GM21515 (cell line): ENCODE results near the gene ARHGAP27.

Source experiments
- ATAC-seq: cut with Tn5 transposase; IDR thresholded peaks from one replicate; pipeline ENCODE4 v1.9.1; 2021; ENCODE audit not compliant: unreplicated experiment

Gene ARHGAP27

DNA sequence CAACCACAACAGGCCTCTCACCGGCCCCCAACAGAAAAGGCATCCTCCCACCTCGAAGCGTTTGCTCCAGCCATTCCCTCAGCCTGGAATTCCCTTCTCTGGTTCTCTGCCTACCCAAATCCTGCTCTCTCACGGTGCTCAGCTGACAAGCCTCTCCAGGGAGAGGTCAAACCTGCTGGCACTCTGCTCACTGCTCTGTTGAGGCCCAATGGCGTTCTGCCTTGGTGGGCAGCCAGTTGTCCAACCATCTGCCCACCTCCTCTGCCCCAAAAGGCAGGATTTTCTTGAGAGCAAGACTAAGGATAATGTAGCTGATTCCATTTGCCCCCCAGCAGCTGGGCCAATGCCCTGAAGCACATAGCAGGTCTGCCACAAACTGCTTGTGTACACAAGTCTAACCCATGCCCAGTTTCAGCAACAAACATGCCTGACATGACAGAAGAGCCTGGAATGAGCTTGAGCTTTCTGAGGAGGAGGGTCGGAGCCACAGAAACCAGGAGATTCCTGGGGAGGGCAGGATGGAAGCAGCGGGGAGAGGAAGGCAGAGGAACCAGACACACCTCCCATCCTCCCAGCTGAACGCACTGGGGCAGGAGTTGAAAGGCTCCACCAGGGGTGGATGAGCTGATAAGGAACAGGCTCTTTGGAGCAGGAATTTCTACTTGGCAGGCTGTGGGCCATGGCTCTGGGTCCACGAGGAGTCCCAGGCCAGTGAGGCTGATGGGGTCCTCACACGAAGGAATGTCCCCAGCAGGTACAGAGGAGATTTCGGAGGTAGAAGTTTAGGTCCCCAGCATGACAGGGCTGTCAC lies 23.9 kb downstream of the ARHGAP27 start:
- no peak for ATAC-seq

DNA sequence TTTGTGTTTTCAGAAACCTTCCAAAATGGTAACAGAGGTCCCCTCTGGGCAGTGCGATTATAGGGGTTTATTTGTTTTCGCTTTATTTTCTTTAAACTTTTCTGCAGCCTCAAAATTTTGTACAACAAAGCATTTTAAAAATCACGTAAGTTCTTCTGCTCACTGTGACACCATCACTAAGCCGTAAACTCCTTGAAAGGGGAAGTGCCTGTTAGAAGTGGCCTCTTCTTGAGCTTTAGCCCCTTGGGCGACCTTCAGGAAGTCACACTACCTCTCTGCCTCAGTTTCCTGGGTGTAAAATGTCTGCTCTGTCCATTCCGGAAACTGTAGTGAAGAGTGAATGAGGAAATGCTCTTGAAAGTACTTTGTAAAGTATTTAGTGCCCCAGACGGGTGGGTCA lies 26.6 kb downstream of the ARHGAP27 start:
- ATAC-seq: no peak

DNA sequence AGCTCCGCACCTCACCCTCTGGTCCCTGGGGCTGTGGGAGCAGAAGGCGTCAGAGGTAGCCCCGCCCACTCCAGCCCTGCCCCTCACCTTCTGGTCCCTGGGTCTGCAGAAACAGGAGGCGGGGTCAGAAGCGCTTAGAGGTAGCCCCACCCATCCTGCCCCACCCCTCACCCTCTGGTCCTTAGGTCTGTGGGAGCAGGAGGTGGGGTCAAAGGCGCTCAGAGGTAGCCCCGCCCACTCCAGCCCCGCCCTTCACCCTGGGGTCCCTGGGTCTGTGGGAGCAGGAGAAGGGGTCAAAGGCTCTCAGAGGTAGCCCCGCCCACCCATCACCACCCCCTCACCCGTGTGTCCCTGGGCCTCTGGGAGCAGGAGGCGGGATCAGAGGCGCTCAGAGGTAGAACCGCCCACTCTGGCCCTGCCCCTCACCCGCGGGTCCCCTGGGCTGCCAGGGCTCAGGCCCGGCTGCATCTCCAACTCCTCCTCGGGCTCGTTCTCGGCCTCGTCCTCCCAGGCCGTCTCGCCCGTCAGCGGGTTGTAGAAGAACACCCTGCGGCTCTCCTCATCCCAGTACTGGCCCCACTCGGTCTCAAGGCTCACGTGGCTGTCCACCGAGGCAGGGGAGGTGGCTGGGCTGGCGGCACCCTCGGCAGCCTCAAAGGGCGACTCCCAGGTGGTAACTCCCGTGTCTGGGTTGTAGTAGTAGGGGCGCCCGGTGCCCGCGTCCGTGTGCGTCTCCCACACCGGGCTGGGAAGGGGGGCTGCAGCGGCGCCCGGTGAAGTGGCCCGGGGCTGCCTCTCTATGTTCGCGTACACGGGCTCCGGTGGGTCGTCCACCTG lies 27.2 kb downstream of the ARHGAP27 start:
- ATAC-seq: no peak

DNA sequence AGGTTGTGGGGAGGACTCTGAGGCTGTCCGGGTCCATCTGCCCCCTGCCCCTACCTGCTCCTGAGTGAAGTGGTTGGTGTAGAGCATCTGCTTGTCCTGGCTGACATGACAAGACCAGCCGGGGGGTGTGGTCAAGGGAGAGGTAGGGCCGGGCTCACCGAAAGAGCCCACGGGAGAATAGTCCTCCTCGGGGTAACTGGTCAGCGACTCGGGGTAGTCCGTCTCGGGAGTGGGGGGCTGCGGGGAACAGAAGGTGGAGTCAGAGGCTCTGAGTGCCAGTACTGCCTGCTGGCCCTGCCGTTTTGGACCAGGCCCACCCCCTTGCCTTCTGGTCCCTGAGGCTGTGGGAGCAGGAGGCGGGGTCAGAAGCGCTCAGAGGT lies 27.8 kb downstream of the ARHGAP27 start:
- no peak for ATAC-seq

DNA sequence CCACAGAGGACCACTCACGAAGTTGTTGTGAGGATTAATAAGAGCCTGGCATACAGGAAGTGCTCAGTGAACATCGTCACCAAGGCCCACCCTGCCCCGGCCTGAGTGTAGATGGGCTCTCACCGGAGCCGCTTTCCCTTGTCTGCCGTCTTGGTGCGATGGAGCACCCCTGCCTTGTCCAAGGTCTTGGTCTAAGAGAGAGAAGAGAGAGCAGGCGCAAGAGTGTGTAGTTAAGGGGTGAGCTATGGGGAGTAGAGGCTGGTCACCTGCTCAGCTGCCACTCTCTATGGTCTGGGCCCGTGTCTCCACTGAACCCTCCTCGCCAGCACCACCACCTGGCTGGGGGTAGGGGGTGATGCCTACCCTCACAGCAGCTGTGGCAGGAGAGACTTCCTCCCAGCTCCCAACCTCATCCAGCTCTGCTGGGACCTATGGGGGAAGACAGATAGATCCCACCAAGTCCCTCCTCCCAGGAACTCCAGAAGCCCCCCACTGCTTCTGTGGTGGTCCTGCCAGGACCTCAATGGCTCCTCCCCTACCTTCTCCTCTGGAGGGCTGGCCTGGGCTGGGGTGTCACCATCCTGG lies 28.7 kb downstream of the ARHGAP27 start:
- no peak for ATAC-seq

DNA sequence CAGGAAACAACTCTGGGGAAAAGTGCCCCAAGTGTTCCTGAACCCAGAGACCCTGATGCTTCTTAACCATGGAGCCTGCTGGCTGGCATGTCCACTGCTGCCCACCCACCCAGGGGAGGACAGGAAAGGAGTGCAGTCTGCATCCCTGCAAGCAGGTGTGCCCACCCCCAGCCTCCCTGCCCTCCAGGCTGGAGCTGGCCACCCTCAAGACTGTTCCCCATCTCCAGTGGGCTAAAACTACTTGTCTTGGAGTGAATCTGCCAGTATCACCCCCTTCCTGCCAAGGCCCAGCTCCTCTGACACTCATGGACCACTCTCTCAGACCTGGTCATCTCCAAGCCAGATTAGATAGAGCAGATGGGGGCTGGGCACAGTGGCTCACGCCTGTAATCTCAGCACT lies 29.8 kb downstream of the ARHGAP27 start:
- no peak for ATAC-seq

DNA sequence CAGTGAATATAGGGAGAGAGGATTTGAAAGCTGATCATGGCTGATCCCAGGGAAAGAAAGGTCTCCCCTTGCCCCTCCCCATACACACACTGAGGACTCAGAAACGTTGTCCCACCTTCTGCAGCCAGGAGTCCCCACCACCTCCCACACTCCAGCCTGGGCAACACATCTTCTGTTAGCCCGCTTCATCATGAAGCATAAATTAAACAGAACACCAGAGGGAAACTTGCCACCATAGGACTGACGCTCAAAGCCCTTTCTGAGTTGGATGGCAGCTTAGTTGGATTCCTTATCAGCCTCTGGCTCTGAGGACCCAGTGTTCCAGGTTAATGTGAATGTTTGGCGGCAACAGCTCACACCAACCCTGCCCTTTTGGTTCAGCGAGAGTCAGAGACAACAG lies 33.9 kb downstream of the ARHGAP27 start:
- ATAC-seq: no peak

DNA sequence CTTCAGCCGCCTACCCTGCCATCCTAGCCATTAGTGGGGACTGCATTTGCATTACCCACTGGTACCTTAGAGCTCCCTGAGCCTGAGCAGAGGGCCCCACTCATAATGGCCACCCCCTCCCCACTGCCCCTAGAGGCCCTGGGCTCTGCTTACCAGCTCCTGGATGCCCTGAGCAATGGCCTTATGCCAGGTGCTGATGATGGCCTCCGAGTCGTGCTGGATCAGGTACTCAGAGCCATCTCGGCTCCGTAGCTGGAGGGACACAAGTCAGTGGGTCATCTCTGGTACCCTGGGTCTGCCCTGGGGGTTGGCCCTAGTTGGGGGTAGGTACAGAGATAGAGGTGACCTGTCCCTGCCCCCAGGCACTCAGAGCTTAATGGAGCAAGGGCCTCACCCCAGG lies 34.9 kb downstream of the ARHGAP27 start:
- ATAC-seq: no peak

DNA sequence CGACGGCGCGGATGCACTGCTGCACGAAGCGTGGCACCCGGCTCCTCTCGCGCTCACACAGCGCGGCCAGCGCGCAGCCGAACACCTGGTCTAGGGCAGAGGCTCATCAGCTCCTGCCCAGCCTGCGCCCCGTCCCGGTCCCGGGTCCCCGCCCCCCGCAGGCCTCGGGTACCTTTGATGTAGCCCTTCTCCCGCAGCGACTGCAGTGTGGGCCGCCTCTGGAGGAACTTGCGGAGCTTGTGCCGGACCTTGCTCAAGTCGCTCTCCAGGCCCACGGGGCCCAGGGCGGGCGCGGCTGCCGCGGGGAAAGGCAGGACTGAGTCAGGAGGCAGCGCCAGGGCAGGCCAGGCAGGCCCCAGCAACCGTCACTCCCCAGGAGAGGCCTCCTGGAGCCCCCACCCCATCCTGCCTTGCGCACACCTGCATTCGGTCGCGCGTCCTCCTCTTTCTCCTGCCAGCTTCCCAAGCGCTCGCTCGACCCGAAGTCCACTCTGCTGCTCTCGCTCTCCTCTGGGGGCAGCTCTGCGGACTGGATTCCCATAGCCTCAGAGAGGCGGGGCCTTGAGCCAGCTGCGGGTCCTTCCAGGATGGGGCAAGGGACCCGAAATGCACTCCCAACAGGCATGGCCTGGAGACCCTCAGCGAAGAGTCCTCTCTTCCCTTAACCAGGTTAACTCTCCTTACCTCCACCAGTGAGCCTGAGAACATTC lies 36.0 kb downstream of the ARHGAP27 start:
- ATAC-seq: no peak

DNA sequence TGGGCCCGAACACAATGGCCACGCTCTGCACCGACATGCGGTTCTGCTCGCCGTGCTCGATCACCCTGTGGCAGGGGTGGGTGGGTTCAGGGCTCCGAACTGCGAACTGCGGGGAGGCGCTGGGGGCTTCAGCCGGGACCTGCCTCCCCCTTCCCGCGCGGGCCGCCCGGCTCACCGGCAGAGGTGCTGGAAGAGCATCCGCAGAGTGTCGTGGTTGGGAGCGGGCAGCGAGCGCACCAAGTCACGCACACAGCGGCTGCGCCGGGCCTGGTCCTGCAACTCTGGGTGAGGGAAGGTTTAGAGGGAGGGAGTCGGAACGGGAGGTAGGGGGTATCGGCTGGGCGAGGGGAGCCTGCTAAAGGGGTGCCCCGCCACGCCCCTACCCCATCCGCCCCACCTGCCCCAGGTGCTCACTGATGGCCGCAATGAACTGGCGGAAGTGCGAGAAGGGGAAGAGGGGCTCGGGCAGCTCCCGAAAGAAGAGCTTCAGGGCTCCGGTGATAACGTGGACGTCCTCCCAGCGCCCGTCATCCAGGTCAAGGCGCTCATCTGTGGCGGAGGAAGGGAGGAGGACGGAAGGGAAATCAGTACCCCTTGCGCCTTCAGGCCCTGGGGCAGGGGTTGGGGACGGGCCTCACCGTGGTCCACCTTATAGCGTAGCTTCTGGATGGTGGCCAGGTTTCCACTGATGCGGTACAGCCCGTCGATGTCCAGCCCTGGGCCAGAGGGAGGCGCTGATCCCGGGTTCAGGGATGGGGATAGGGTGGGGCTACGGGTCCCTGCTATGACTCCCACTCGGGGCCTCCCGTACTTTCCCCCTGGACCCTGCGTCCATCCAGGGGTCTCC lies 36.9 kb downstream of the ARHGAP27 start:
- no peak for ATAC-seq

DNA sequence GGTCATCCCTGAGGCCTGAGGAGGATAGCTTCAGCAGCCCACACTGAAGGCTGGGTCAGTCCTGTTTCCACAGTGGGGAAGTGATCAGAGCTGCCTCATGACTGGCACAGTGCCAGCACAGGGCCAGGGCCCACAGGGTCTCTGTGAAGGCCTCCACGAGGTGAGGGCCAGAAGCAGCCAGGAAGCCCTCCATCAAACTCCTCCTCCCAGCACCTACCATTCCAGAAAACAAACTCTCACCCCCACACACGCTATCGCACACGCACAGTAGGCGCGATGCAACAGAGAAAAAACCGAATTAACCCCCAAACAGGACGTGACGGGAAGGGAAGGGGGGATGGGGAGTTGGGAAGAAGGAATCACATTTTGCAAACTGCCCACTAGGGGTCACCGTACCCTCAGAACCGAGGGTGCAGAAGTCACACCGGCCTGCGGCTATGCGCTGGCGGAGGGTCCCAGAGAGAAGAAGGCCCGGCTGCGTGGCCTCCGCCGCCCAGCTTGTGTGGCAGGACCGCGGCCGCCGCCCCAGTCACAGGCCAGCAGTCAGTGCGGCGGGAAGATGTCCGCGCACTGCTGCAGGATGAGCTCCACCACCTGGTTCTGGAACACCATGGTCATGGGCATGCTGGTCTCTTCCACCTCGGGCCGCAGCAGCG lies 37.6 kb downstream of the ARHGAP27 start:
- ATAC-seq: no peak

DNA sequence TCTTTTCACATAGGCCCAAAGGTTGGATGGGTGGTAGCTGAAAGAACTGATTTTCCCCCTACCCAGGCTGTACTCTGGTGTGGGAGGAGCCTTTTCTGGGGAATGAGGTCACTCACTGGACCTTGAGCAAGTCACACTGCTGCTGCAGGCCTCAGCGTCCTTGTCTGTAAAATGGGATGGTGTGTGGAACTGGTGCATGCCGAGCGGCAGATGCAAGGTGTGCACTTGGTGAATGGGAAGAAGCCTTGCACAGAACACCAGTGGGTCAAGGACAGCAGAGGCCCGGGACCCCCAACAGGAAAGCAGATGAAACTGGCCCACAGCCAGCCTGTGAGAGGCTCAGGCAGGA lies 38.1 kb downstream of the ARHGAP27 start:
- ATAC-seq: no peak

DNA sequence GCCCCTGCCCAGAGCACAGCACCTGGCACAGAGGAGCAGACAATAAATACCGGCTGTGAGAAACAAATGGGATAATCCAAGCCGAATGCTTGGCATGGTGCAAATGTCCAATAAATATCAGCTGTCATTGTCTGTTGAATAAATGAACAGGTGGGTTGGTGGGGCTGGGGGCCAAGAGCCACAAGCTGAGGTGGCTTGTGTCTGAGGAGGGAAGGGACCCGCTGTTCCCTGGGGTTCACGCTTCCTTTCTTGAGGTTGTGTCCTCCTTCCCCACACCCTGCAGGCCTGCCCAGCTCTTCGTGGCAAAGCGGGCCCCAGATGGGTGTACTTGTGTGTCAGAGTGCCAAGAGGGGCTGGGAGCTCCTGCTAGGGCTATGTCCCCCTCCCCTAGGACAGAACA lies 38.6 kb downstream of the ARHGAP27 start:
- no peak for ATAC-seq

DNA sequence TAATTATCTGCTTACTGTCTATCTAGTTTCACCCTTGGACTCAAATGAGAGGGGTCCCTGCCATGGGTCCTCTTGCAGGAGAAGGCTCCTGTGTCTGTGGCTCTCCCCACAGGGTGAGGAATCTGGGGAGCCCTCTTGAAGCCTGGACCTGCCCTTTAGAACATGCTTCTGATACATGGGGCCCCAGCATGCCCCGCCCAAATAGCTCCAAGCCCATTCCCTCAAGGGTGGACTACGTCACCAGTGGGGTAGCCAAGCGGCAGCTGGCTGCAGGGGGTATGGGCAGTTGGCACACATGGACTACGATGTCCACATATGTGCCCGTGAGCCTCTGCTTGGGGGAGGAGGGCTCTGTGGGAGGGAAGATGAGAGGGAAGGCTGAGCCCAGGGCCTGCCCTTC lies 39.3 kb downstream of the ARHGAP27 start:
- no peak for ATAC-seq

DNA sequence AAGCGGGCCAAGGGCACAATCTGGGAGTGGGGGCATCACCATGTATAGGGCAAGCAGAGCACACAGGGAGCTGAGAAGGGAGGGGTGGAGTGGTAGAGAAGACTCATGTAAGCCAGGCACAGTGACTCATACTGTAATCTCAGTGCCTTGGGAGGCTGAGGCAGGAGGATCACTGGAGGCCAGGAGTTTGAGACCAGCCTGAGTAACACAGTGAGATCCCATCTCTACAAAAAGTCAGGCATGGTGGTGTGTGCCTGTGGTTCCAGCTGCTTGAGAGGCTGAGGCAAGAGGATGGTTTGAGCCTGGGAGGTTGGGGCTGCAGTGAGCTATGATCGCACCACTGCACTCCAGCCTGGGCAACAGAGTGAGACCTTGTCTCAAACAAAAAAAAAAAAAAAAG lies 40.8 kb downstream of the ARHGAP27 start:
- ATAC-seq: no peak

DNA sequence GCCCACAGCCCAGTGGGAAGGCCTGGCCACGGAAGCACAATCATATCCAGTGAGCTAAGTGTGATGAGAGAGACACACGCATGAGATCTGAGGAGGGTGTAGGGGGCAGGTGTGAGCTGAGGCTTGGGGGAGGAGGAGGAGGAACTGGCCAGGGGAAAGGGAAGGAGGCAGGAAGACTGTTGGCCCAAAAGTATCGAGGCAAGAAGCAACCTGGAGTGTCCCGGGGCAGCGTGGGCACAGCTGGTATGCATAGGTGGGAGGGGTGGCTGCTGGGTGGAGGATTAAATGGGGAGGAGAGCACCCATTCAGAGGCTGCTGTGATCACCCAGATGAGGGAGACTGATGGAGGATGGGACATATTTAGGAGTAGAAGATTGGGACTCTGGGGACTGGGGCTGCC lies 41.4 kb downstream of the ARHGAP27 start:
- no peak for ATAC-seq

DNA sequence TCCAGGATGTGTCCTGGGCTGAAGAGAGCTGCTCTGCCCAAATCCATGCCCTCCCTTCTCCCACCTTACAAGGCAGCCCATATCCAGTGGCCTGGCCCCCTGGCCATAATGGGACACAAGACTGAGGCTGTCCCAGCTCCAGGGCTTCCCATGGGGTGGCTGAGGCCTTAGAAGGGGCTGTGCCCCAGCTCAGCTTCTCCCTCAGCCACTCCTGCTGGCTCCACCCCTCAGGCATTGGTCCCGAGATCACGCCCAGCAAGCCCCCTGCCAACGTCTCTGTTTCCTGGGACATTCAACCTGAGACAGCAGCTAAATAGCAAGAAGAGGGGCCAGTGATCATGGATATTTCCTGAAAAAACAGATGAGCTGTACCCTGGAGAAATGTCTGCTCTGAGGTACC lies 43.3 kb downstream of the ARHGAP27 start:
- ATAC-seq: no peak

DNA sequence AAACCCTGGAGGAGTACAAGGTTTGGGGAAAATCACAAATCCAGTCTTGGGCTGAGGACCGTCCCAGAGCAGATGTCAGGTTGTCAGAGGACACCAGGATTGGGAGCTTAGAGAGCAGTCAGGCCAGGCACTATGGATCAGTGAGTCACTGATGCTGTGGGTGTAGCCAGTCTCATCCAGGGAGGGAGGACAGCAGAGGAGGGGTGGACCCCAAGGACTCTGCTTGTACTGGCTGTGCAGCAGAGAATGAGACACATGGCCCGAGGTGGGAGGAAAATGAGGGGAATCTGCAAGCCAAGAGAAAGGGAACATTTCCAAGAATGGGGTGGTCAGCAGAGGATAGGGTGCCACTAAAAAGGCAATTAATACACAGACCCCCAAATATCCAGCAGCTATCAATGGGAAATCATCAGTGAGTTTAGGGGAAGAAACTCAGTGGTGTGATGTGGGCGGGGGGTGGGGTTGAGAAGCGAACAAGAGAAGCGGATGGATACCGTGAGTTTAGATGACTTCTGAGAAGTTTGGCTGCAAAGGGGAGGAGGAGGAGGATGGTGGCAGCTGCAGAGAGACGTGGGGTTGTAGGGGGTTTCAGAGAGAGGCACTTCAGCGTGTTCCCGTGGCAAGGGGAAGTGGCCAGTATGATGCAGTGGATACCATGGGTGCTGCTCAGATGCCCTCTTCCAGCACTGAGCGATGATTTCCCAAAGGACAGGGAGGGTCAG lies 43.9 kb downstream of the ARHGAP27 start:
- ATAC-seq: no peak

DNA sequence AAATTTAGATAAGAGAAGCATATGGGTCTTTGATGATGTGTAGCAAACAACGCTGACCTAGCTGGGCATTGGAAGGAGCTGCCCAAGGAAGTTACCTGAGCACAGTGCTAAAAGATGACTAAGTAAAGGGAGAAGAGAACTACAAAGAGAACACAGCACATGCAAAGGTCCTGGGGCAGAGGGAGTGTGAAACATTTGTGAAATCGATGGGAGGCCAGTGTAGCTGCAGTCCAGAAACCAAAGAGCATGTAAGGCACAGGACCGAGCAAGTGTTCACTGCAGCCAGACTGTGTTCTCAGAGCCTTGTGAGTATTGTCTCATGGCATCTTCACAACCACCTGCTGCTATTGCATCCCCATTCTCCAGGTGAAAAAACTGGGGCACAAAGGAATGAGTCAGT lies 44.9 kb downstream of the ARHGAP27 start:
- ATAC-seq: no peak
